HepG2 (cell line): ENCODE results near the gene AGAP1. TPM values are rescaled to one million over a fixed set of nuclear protein-coding genes. Genes with fewer than 3 reads are reported as not detected.

Source experiments
- ATAC-seq: fragments of 200-7000 bp; cut with Tn5 transposase; 3 replicates; pipeline ENCODE4 v1.9.1; 2020; ENCODE audit warnings: mild to moderate bottlenecking, moderate library complexity
- BruUV-seq: library from RNA; stranded (reverse); fragments of 400-500 nt; replicated peaks from 2 replicates; lab custom pipeline; 2021; lab: Mats Ljungman, UMichigan
- CTCF ChIA-PET: fragments of 300-600 bp; formaldehyde crosslinking; extraction: SDS; loops from one replicate; lab custom pipeline; 2021; ENCODE audit warnings: low total read pairs, inconsistent platforms, low intra/inter-chr PET ratio; lab: Yijun Ruan, JAX
- POLR2A ChIA-PET: fragments of 350-600 bp; sonication (Branson Sonifier 250); formaldehyde crosslinking; loops from one replicate; lab custom pipeline; 2020; ENCODE audit warnings: antibody characterized with exemption, inconsistent platforms; lab: Yijun Ruan, JAX
- DNase-seq: peaks from one replicate; pipeline ENCODE4 v3.0.0-alpha.2; 2015; ENCODE audit warnings: low spot score
- FAIRE-seq: peaks from 3 replicates; lab custom pipeline; 2011; peaks lifted over from hg19 to GRCh38; lab: Jason Lieb, UNC
- H2AFZ ChIP-seq: one replicate; pipeline ENCODE4 v1.6.1; 2011; ENCODE audit warnings: low read length, inconsistent platforms
- H3K27ac ChIP-seq: fragments of 300-600 bp; 3 replicates; pipeline ENCODE4 v1.8.0; 2011; ENCODE audit warnings: mixed run types, mild to moderate bottlenecking, mixed read lengths, low read length, inconsistent platforms; ENCODE audit not compliant: insufficient read depth; ENCODE audit errors: extremely low read length
- H3K27me3 ChIP-seq, 2 experiments: fragments of 200-600 bp in 1 of 2; 2 replicates in 1 of 2; 3 replicates in 1 of 2; pipeline versions ENCODE4 v1.6.0 to v1.8.0; 2011; ENCODE audit warnings: low read length in 2 of 2, mild to moderate bottlenecking in 2 of 2, moderate library complexity in 2 of 2, inconsistent platforms in 1 of 2; ENCODE audit not compliant: insufficient read depth in 2 of 2, control insufficient read depth in 1 of 2
- H3K36me3 ChIP-seq, 2 experiments: fragments of 200-600 bp in 1 of 2; replicated peaks in 1 of 2; 2 replicates in 1 of 2; 3 replicates in 1 of 2; pipeline versions ENCODE4 v1.5.1 to v1.8.0; 2011; ENCODE audit warnings: low read length in 2 of 2, inconsistent platforms in 1 of 2; ENCODE audit not compliant: insufficient read depth in 2 of 2, control insufficient read depth in 1 of 2
- H3K4me1 ChIP-seq: 2 replicates; pipeline ENCODE4 v1.5.1; 2012; ENCODE audit warnings: low read length, inconsistent platforms; ENCODE audit not compliant: insufficient read depth
- H3K4me2 ChIP-seq: 2 replicates; pipeline ENCODE4 v1.6.0; 2011; ENCODE audit warnings: low read depth, low read length, inconsistent platforms
- H3K4me3 ChIP-seq, 3 experiments: fragments of 200-600 bp in 1 of 3; sonication (generic), shearing (Covaris generic) in 1 of 3; replicated peaks in 1 of 3; 2 replicates each; pipeline ENCODE4 v1.5.1; 2011 to 2016; ENCODE audit warnings: low read length in 3 of 3, inconsistent platforms in 2 of 3, low read depth in 2 of 3, mild to moderate bottlenecking in 2 of 3, control low read depth in 1 of 3, mixed read lengths in 1 of 3; ENCODE audit not compliant: insufficient read depth in 1 of 3
- H3K79me2 ChIP-seq: one replicate; pipeline ENCODE4 v1.6.1; 2011; ENCODE audit warnings: low read length, inconsistent platforms; ENCODE audit not compliant: insufficient read depth
- H3K9ac ChIP-seq: 2 replicates; pipeline ENCODE4 v1.6.0; 2011; ENCODE audit warnings: mild to moderate bottlenecking, low read depth, low read length, inconsistent platforms; ENCODE audit not compliant: insufficient read depth
- H3K9me3 ChIP-seq: 2 replicates; pipeline ENCODE4 v1.5.1; 2012; ENCODE audit warnings: mild to moderate bottlenecking, low read length
- H4K20me1 ChIP-seq: 2 replicates; pipeline ENCODE4 v1.6.0; 2011; ENCODE audit warnings: inconsistent platforms, mild to moderate bottlenecking, low read length, moderate library complexity; ENCODE audit not compliant: insufficient read depth
- ATF6 ChIP-seq: sonication (generic); formaldehyde crosslinking; conservative IDR thresholded peaks from 2 replicates; pipeline ENCODE4 v1.4.0; 2020; ENCODE audit warnings: missing genetic modification reagents
- ATM ChIP-seq: fragments of 450-650 bp; IDR thresholded peaks from 2 replicates; pipeline ENCODE4 v1.7.1; 2017; ENCODE audit warnings: mild to moderate bottlenecking, borderline replicate concordance
- CBX1 ChIP-seq: IDR thresholded peaks from one replicate; pipeline ENCODE4 v1.6.1; 2016; ENCODE audit warnings: antibody characterized with exemption, low read depth
- CEBPG ChIP-seq: IDR thresholded peaks from 2 replicates; pipeline ENCODE4 v1.6.1; 2016
- DNMT3B ChIP-seq: conservative IDR thresholded peaks from 2 replicates; pipeline ENCODE4 v1.6.1; 2016; ENCODE audit warnings: missing biosample characterization, control low read depth
- HNF4A ChIP-seq: sonication (generic); formaldehyde crosslinking; IDR thresholded peaks from 2 replicates; pipeline ENCODE4 v1.4.0; 2020; ENCODE audit warnings: missing genetic modification reagents
- MED1 ChIP-seq: sonication (generic); formaldehyde crosslinking; IDR thresholded peaks from 2 replicates; pipeline ENCODE4 v1.4.0; 2020; ENCODE audit warnings: missing genetic modification reagents
- MNT ChIP-seq: fragments of 450-650 bp; IDR thresholded peaks from 2 replicates; pipeline ENCODE4 v1.6.1; 2016
- MXD4 ChIP-seq: IDR thresholded peaks from 2 replicates; pipeline ENCODE4 v1.6.1; 2016; ENCODE audit warnings: mild to moderate bottlenecking, missing biosample characterization, missing genetic modification reagents
- NCOR1 ChIP-seq: fragments of 200-600 bp; sonication (generic); IDR thresholded peaks from 2 replicates; pipeline ENCODE4 v1.7.0; 2017; ENCODE audit warnings: antibody characterized with exemption, low read length, borderline replicate concordance
- NONO ChIP-seq, 2 experiments: fragments of 450-650 bp in 1 of 2; sonication (generic) in 1 of 2; formaldehyde crosslinking in 1 of 2; IDR thresholded peaks in 1 of 2; conservative IDR thresholded peaks in 1 of 2; 2 replicates each; pipeline versions ENCODE4 v1.6.1 to v1.8.0; 2017 to 2022; ENCODE audit warnings: mild to moderate bottlenecking in 1 of 2, missing genetic modification reagents in 1 of 2, moderate library complexity in 1 of 2
- SALL2 ChIP-seq: sonication (generic); formaldehyde crosslinking; IDR thresholded peaks from 2 replicates; pipeline ENCODE4 v1.8.1; 2023; ENCODE audit warnings: mild to moderate bottlenecking, missing genetic modification reagents, inconsistent platforms
- TEAD3 ChIP-seq: optimal IDR thresholded peaks from 2 replicates; pipeline ENCODE3; 2016; ENCODE audit warnings: borderline replicate concordance
- ZNF143 ChIP-seq: sonication (generic); formaldehyde crosslinking; IDR thresholded peaks from 2 replicates; pipeline ENCODE4 v1.4.0; 2020; ENCODE audit warnings: missing genetic modification reagents
- ZNF205 ChIP-seq: IDR thresholded peaks from 2 replicates; pipeline ENCODE4 v1.6.1; 2018; ENCODE audit warnings: missing biosample characterization, missing genetic modification reagents
- ZNF839 ChIP-seq: sonication (generic); formaldehyde crosslinking; IDR thresholded peaks from 2 replicates; pipeline ENCODE4 v1.4.0; 2020; ENCODE audit warnings: missing genetic modification reagents, mild to moderate bottlenecking, borderline replicate concordance
- ZSCAN20 ChIP-seq: sonication (generic); formaldehyde crosslinking; IDR thresholded peaks from 2 replicates; pipeline ENCODE4 v1.4.0; 2020; ENCODE audit warnings: missing genetic modification reagents, mild to moderate bottlenecking, borderline replicate concordance
- WGBS: methylation state at CpG from one replicate; pipeline ENCODE4 v1.1.6; 2017; ENCODE audit warnings: low lambda C conversion rate; 5-methylcytosine and 5-hydroxymethylcytosine counted together
- in situ Hi-C: cut with HindIII; loops from 2 replicates; pipeline ENCODE4 v1.10.0; 2017; ENCODE audit warnings: low pct_unique_long_range_greater_than_20kb; ENCODE audit not compliant: extremely low pct_ligation_motif_present
- intact Hi-C: fragments of 100-400 bp; cut with micrococcal nuclease; formaldehyde crosslinking; loops from one replicate; pipeline ENCODE4 v1.10.0; 2022; ENCODE audit not compliant: unreplicated experiment
- polyA plus RNA-seq, 8 experiments: library from polyadenylated mRNA; depleted of rRNA in 3 of 8; stranded (reverse) in 7 of 8; unstranded in 1 of 8; fragments of >200 nt; fragmentation: Illumina TruSeq in 4 of 8; extraction: Trizol in 4 of 8; gene quantifications; 2 replicates each; pipeline versions ENCODE4 v1.2.1 to v1.2.3, GENCODE V29; 2011 to 2016; ENCODE audit warnings: low read depth in 4 of 8, missing spikeins in 1 of 8, mixed read lengths in 1 of 8; ENCODE audit not compliant: insufficient read depth in 1 of 8
- total RNA-seq, 5 experiments: library from RNA; depleted of rRNA; stranded (reverse); fragments of >200 nt; fragmentation: Illumina TruSeq; extraction: Trizol; gene quantifications; 2 replicates each; pipeline ENCODE4 v1.2.3, GENCODE V29; 2016; ENCODE audit warnings: low read depth in 1 of 5

AGAP1 gene
- total and polyA plus RNA-seq, 2 of the 13 experiments (the other 11 are each of a cell fraction or from before 2014, with no cell fraction given), result 21.2 to 32.7 TPM

GRCh38 chr2:235566415-235566814 is 72.6 kb downstream of the AGAP1 start:
- Histone ChIP-seq H3K4me2 (no peak overlapping the region), H3K4me3 (no peak overlapping the region), H2AFZ (no peak overlapping the region), H3K36me3 (peaks cover 0 to 6% of the 10 kb centered on the region in 2 experiments; a peak in 2 of 5 replicates), H3K79me2 (peaks cover 69% of the 10 kb centered on the region), H3K9ac (no peak overlapping the region), H3K9me3 (peaks cover 11% of the 10 kb centered on the region), H4K20me1 (peaks cover 21% of the 10 kb centered on the region), H3K27ac (no peak overlapping the region), H3K4me1 (peaks cover 23% of the 10 kb centered on the region), H3K27me3 (no peaks in the 10 kb centered on the region)
- in situ Hi-C loops, result no loop called here
- ChIA-PET CTCF (no interaction called here), POLR2A (no interaction called here)
- intact Hi-C loops, result no loop called here
- TF ChIP-seq MNT (no peak), ZNF839 (CRISPR knock-in tag) (no peak), ZNF205 (CRISPR knock-in tag) (no peak), MED1 (no peak), CEBPG (CRISPR knock-in tag) (no peak), TEAD3 (CRISPR knock-in tag) (no peak), SALL2 (CRISPR knock-in tag) (no peak), ZNF143 (CRISPR knock-in tag) (no peak), MXD4 (CRISPR knock-in tag) (no peak), ZSCAN20 (CRISPR knock-in tag) (no peak), CBX1 (no peak), ATF6 (no peak), HNF4A (CRISPR knock-in tag) (no peak), NCOR1 (no peak), DNMT3B (CRISPR knock-in tag) (no peak), NONO (IDR thresholded peaks at IDR 0.05) (no peak), NONO (CRISPR knock-in tag; conservative IDR thresholded peaks at IDR 0.05) (no peak), ATM (no peak)
- FAIRE-seq (no peak), DNase-seq (no peak), ATAC-seq (no peak)
- 94% methylated on average over 11 of the region's 11 CpGs for whole genome bisulfite sequencing
- no TSS peak for BruUV-seq
